Tibial nerve (tissue), 4 donors: ENCODE data around the gene WFDC8.

ENCODE experiments used
- CTCF ChIP-seq, 5 experiments: fragments of 200-600 bp in 3 of 5; fragments of 450-650 bp in 2 of 5; sonication (generic) in 3 of 5; IDR thresholded peaks; one replicate each; pipeline ENCODE4 v1.5.1; 2016 to 2019; ENCODE audit warnings: antibody characterized with exemption in 5 of 5, mild to moderate bottlenecking in 3 of 5, moderate library complexity in 2 of 5
- EP300 ChIP-seq, 2 donors: sonication (generic); formaldehyde crosslinking; IDR thresholded peaks; one replicate each; pipeline ENCODE4 v1.6.1; 2017; ENCODE audit warnings: antibody characterized with exemption in 2 of 2, mild to moderate bottlenecking in 1 of 2
- POLR2A ChIP-seq, 2 donors: fragments of 450-650 bp; IDR thresholded peaks; one replicate each; pipeline ENCODE4 v1.6.1; 2017; ENCODE audit warnings: antibody characterized with exemption in 2 of 2, mild to moderate bottlenecking in 2 of 2, moderate library complexity in 2 of 2

GRCh38 chr20:45506398-45506797 is 72.7 kb downstream of the WFDC8 start:
- TF ChIP-seq CTCF (IDR thresholded peaks at IDR 0.05) (no peak), POLR2A (IDR thresholded peaks at IDR 0.05) (no peak), EP300 (IDR thresholded peaks at IDR 0.05) (no peak)
